Activated naive CD4-positive, alpha-beta T cell treated with anti-CD3 and anti-CD28 coated beads for 36 hours (primary cell): ENCODE results near the gene TMEM131. TPM values are rescaled to one million over a fixed set of nuclear protein-coding genes. Genes with fewer than 3 reads are reported as not detected.
A peak's percentile ranks its signal among the peaks of the same experiment; 100 is the strongest.
"Not testable (repeated sequence)": the region's sequence is repeated elsewhere in the genome, so short reads cannot be mapped to it uniquely, and the experiment has no call there.

Experiments used
- CTCF ChIA-PET: fragments of 350-600 bp; sonication (Branson Sonifier 250); formaldehyde crosslinking; loops from one replicate; lab custom pipeline; 2021; ENCODE audit warnings: antibody characterized with exemption; lab: Charles Lee
- DNase-seq: peaks from one replicate; pipeline ENCODE4 v3.0.0-alpha.2; 2020
- H3K27ac Mint-ChIP-seq: one replicate; pipeline ENCODE4 v1.8.0; 2021; ENCODE audit warnings: mild to moderate bottlenecking, mixed read lengths
- H3K27me3 Mint-ChIP-seq: one replicate; pipeline ENCODE4 v1.8.0; 2021; ENCODE audit warnings: low read depth, mixed read lengths
- H3K36me3 Mint-ChIP-seq: one replicate; pipeline ENCODE4 v1.8.0; 2021; ENCODE audit warnings: low read depth, mixed read lengths
- H3K4me1 Mint-ChIP-seq: one replicate; pipeline ENCODE4 v1.8.0; 2021; ENCODE audit warnings: low read depth, mixed read lengths
- H3K4me3 Mint-ChIP-seq: one replicate; pipeline ENCODE4 v1.8.0; 2021; ENCODE audit warnings: mild to moderate bottlenecking, moderate library complexity, mixed read lengths
- H3K9me3 Mint-ChIP-seq: one replicate; pipeline ENCODE4 v1.8.0; 2021; ENCODE audit warnings: mixed read lengths
- intact Hi-C: fragments of 100-400 bp; cut with micrococcal nuclease; formaldehyde crosslinking; loops from one replicate; pipeline ENCODE4 v1.15.1; 2023
- total RNA-seq, 2 experiments: library from RNA; stranded (reverse); gene quantifications; one replicate each; pipeline ENCODE4 v1.2.3, GENCODE V29; 2021

The TMEM131 gene
- total RNA-seq, 2 experiments from 2014 or later: 18.5 to 19.2 TPM

DNA sequence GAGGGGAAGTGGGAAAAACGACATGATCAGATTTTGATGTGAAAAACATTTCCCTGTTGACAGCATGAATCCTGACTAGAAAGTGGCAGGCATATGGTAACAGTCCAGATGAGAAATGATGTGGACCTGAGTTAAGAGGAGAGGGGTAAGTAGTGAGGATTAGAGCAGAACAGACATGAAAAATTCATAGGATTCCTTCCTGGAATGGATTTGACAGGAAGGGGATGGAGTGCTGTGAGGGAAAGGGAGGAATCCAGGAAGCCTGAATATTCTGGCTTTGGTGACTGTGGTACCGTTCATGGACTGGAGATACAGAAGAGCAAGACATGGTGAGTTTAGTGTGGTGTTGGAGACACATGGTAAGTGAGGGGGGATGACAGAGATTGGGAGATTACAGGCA, 115.4 kb downstream of the TMEM131 start:
- Mint-ChIP-seq H3K27me3 (no peaks in the 10 kb centered on the region), H3K27ac (no peak overlapping the region), H3K4me1 (peaks cover 12% of the 10 kb centered on the region), H3K36me3 (peaks cover 39% of the 10 kb centered on the region), H3K4me3 (no peak overlapping the region), H3K9me3 (peaks cover 15% of the 10 kb centered on the region)
- DNase-seq: no peak
- CTCF ChIA-PET: no interaction called here
- intact Hi-C loops: no loop called here

DNA sequence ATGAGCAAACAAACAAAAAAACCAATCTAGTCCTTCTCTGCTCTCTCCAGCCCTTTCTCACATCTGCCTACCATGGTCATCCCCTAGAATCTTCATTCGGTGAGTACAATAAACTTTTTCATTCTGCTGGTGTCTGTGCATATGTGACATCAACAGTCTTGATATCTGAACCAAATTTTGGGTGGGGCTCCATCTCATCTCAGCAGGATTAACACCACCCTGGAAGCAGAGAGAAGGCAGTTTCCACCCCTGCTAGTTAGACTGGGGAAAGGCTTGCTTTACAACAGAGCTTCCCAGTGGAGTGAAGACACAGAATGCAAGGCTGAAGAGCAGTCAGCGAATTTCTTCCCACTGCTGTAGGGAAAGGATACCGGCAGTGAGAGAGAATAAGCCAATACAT, 116.9 kb downstream of the TMEM131 start:
- no peak for DNase-seq
- no peak overlapping the region for H3K4me3 Mint-ChIP-seq
- H3K36me3 Mint-ChIP-seq: peaks cover 34% of the 10 kb centered on the region
- intact Hi-C loops: no loop called here
- no peaks in the 10 kb centered on the region for H3K27me3 Mint-ChIP-seq
- peaks cover 18% of the 10 kb centered on the region for H3K4me1 Mint-ChIP-seq
- CTCF ChIA-PET: no interaction called here
- H3K27ac Mint-ChIP-seq: no peak overlapping the region
- H3K9me3 Mint-ChIP-seq: peaks cover 15% of the 10 kb centered on the region

DNA sequence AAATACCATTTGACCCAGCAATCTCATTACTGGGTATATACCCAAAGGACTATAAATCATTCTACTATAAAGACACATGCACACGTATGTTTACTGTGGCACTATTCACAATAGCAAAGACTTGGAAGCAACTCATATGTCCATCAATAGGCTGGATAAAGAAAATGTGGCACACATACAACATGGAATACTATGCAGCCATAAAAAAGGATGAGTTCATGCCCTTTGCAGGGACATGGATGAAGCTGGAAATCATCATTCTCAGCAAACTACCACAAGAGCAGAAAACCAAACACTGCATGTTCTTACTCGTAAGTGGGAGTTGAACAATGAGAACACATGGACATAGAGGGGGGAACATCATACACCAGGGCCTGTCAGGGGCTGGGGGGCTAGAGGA, 117.4 kb downstream of the TMEM131 start:
- intact Hi-C loops, CTCF ChIA-PET, H3K27me3 Mint-ChIP-seq, DNase-seq, H3K27ac Mint-ChIP-seq, H3K4me3 Mint-ChIP-seq: not testable (repeated sequence)
- H3K4me1 Mint-ChIP-seq: peaks cover 20% of the 10 kb centered on the region
- peaks cover 33% of the 10 kb centered on the region for H3K36me3 Mint-ChIP-seq
- H3K9me3 Mint-ChIP-seq: peaks cover 15% of the 10 kb centered on the region

DNA sequence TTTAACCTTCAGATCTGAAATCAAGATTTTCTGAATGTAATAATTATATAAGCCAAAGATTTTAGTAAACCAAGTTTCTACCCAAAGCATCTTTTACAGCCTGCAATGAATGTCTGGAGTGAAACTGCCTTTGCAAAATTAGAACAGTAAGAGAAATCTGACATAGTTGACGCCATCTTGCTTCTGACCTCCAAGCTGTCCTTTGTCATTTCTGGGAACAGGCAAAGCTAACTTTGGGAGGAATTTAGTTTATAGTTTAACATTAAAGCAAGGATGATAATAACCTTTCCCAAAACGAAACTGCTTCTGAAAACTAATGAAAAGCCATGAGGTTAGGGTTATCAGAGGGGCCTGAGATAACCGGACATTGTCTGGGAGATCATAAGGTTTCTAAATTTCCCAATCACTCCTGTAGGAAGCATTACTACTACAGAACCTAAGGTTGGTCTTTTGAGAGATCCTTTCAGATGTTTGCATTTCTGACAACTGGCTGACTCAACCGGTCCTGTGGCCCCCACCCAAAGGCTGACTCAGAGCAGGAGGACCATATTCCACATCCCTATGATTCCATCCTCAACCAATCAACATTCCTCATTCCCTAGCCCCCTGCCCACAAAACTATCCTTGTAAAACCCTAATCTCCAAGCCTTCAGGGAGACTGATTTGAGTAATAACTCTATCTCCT, 124.5 kb downstream of the TMEM131 start:
- CTCF ChIA-PET: interaction anchor here (2.3 kb wide), 1 partner anchor 65 kb away, joined by 8 read pairs; no protein-coding TSS in a partner anchor
- intact Hi-C loops: no loop called here
- H3K27ac Mint-ChIP-seq: no peak overlapping the region
- peaks cover 5% of the 10 kb centered on the region for H3K36me3 Mint-ChIP-seq
- H3K27me3 Mint-ChIP-seq: no peaks in the 10 kb centered on the region
- H3K4me1 Mint-ChIP-seq: peaks cover 44% of the 10 kb centered on the region
- no peak for DNase-seq
- H3K9me3 Mint-ChIP-seq: peaks cover 9% of the 10 kb centered on the region
- no peak overlapping the region for H3K4me3 Mint-ChIP-seq

DNA sequence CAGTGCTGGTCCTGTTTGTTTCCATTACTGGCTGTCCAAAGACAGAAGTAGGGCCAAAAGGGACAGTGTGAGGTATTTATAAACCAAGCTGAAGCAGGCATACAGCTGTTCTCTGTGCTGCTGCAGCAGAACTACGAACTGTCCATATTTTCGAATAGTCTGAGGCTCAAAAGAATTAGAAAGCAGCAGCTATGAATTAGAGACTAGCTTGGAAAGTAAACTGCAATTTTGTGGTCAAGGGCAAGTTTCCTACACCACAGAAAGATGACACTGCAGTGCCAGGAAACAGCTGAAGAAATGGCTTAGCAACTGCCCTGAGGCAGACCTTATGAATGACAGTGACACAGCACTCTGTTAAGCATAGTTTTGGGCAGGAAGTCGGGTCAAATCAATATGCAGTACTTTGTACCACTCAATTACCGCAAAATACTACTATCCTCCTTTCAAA, 125.3 kb downstream of the TMEM131 start:
- H3K4me1 Mint-ChIP-seq: peaks cover 39% of the 10 kb centered on the region
- no peaks in the 10 kb centered on the region for H3K27me3 Mint-ChIP-seq
- intact Hi-C loops: no loop called here
- H3K27ac Mint-ChIP-seq: peak overlapping the region; percentile 70
- no peak overlapping the region for H3K4me3 Mint-ChIP-seq
- peaks cover 9% of the 10 kb centered on the region for H3K9me3 Mint-ChIP-seq
- CTCF ChIA-PET: interaction anchor here (0.6 to 2.3 kb wide), 3 partner anchors 43 to 121 kb away, joined by 3 to 8 read pairs (median 3); no protein-coding TSS in a partner anchor
- DNase-seq: peak; percentile 76
- peaks cover 8% of the 10 kb centered on the region for H3K36me3 Mint-ChIP-seq

DNA sequence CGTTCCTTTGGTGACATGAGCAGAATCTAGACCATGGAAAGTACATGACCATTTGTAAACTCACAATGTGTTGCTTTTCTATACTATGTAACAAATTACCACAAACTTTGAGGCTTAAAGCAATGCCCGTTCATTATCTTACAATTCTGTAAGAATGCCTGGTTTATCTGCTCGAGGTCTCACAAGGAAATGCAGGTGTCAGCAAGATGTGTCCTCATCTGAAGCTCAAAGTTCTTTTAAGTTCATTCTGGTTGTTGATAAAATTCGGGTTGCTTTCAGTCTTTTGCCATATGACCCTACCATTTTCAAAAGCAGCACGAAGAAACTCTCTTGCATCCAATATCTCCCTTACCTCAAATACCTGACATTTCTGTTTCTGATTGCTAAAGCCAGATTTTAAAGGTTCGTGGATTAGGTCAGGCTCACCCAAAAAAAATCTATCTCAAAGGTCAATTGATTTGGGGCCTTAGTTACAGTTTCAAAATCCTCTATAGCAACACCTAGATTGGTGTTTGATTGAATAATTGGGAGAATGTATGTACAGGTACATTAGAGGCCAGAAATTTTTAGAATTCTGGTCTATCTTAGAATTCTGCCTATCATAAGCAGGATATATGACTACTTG, 125.9 kb downstream of the TMEM131 start:
- no peak overlapping the region for H3K27ac Mint-ChIP-seq
- H3K4me3 Mint-ChIP-seq: no peak overlapping the region
- H3K4me1 Mint-ChIP-seq: peaks cover 35% of the 10 kb centered on the region
- CTCF ChIA-PET: interaction anchor here (1.0 to 2.3 kb wide), 2 partner anchors 63 to 121 kb away, joined by 3 to 8 read pairs; no protein-coding TSS in a partner anchor
- H3K36me3 Mint-ChIP-seq: peaks cover 6% of the 10 kb centered on the region
- no peak for DNase-seq
- H3K9me3 Mint-ChIP-seq: peaks cover 6% of the 10 kb centered on the region
- H3K27me3 Mint-ChIP-seq: no peaks in the 10 kb centered on the region
- intact Hi-C loops: no loop called here

DNA sequence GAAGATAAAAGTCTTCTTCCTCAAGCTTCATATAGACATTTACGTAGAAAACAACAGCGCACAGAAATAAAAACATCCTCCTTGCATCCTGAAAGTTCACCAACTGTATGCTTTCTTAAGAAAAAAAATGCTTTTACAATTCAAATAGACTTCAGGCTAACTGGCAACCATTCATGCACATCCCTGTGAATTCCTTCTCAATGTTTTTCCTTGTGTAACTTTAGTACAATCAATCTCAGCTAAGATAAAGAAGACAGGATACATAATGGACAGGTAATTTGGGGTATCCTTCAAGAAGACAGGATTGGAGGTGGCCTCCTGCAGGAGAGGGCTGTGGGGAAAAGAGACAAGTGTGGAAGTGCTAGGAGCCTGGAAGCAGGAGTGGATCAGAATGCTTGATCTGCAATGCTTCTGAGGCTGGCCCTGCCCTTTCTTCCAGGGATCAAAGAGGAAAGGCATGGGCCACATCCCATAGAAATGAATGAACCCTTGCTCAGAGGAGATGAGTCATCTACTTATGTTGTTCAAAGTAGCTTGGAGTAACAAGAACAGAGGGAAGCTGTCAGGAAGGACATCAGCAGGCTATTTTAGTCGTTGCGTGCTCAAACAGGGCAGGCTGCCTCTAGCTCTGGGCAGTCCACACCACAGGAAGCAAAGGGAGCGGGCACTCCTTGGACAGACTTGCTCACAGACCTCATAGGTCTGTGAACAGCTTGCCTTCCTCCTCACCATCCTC, 126.6 kb downstream of the TMEM131 start:
- Mint-ChIP-seq H3K27me3 (no peaks in the 10 kb centered on the region), H3K27ac (no peak overlapping the region), H3K4me1 (peaks cover 34% of the 10 kb centered on the region), H3K9me3 (peaks cover 6% of the 10 kb centered on the region), H3K36me3 (peaks cover 6% of the 10 kb centered on the region), H3K4me3 (no peak overlapping the region)
- no peak for DNase-seq
- CTCF ChIA-PET: interaction anchor here (2.3 kb wide), 1 partner anchor 62 kb away, joined by 8 read pairs; no protein-coding TSS in a partner anchor
- intact Hi-C loops: no loop called here

DNA sequence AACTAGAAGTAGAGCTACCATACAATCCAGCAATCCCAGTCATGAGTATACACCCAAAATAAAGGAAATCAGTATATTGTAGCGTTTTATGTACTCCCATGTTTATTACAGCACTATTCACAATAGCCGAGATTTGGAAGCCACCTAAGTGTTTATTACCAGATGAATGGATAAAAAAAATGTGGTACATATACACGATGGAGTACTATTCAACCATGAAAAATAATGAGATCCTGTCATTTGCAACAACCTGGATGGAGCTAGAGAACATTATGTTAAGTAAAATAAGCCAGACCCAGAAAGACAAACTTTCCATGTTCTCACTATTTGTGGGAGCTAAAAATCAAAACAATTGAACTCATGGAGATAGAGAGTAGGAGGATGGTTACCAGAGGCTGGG, 131.9 kb downstream of the TMEM131 start:
- Mint-ChIP-seq H3K4me1 (no peaks in the 10 kb centered on the region), H3K36me3 (peaks cover 15% of the 10 kb centered on the region), H3K27ac (no peak overlapping the region), H3K27me3 (no peaks in the 10 kb centered on the region), H3K9me3 (peaks cover 13% of the 10 kb centered on the region), H3K4me3 (no peak overlapping the region)
- CTCF ChIA-PET: no interaction called here
- no peak for DNase-seq
- intact Hi-C loops: no loop called here

DNA sequence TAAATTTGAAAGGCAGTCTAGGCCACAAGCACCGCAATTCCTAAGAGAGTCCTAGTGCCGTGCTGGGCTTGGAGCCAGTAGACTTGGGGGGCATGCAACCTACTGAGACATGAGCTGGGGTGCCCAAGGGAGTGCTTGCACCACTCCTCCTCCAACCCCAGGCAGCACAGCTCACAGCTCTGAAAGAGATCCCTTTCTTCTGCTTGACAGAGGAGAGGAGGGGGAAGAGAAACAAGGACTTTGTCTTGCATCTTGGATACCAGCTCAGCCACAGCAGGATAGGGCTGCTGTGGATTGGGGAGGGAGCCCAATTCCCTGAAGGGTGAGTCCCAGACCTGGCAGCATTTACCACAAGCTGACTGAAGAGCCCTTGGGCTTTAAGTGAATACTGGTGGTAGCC, 134.6 kb downstream of the TMEM131 start:
- Mint-ChIP-seq H3K4me1 (no peaks in the 10 kb centered on the region), H3K4me3 (no peak overlapping the region), H3K36me3 (peaks cover 16% of the 10 kb centered on the region), H3K27ac (no peak overlapping the region), H3K9me3 (peaks cover 8% of the 10 kb centered on the region), H3K27me3 (no peaks in the 10 kb centered on the region)
- intact Hi-C loops: no loop called here
- DNase-seq: no peak
- CTCF ChIA-PET: no interaction called here

DNA sequence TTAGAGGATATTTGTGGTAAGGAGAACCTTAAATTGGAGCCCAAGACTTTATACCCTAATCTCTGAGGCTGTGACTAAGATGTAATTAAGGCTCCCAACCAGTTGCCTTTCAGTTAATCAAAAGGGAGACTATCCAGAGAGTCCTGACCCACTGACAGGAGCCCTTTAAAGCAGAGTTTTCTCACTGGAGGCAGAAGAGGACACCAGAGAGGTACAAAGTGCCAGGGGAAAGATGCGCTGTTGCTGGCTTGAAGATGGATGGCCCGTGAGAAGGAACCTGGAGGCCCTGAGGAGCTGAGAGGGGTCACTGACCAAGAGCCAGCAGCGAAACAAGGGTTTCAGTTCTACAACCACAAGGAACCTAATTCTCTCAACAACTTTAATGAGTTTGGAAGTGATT, 137.3 kb downstream of the TMEM131 start:
- Mint-ChIP-seq H3K36me3 (peaks cover 10% of the 10 kb centered on the region), H3K9me3 (peaks cover under 1% of the 10 kb centered on the region), H3K27me3 (no peaks in the 10 kb centered on the region), H3K4me1 (peaks cover 4% of the 10 kb centered on the region), H3K4me3 (no peak overlapping the region), H3K27ac (no peak overlapping the region)
- no peak for DNase-seq
- intact Hi-C loops: no loop called here
- CTCF ChIA-PET: no interaction called here

DNA sequence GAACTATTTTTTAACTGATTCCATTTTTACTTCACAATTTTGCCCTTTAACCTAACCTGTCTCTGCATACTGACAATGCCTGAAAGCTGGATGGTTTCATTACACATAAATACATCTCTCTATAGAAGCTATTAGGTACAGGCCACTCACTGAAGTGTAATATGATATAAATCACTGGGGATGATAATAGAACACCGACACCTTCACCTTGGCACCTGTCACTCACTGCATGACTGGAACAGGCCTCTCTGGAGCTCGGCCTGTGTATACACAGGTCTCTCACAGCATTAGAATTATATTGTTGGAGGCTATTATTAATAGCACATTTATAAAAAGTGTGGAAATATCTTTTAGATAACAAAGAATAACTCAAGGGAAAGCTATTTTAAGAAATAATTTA, 138.2 kb downstream of the TMEM131 start:
- Mint-ChIP-seq H3K27me3 (no peaks in the 10 kb centered on the region), H3K4me1 (peaks cover 11% of the 10 kb centered on the region), H3K9me3 (no peaks in the 10 kb centered on the region), H3K36me3 (peaks cover 9% of the 10 kb centered on the region), H3K4me3 (no peak overlapping the region), H3K27ac (no peak overlapping the region)
- CTCF ChIA-PET: no interaction called here
- DNase-seq: no peak
- intact Hi-C loops: no loop called here

DNA sequence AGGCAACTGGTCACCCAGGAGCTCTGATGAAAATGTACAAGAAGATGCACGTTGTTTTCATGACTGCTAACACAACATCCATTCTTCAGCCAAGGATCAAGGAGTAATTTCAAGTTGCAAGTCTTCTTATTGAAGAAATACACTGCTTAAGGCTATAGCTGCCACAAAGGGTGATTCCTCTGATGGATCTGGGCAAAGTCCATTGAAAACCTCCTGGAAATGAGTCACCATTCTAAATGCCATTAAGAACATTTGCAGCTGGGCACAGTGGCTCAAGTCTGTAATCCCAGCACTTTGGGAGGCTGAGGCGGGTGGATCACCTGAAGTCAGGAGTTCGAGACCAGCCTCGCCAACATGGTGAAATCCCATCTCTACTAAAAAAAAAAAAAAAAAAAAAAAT, 142.7 kb downstream of the TMEM131 start:
- H3K27me3 Mint-ChIP-seq, H3K4me3 Mint-ChIP-seq, DNase-seq, H3K9me3 Mint-ChIP-seq, H3K27ac Mint-ChIP-seq, intact Hi-C loops: not testable (repeated sequence)
- Mint-ChIP-seq H3K4me1 (peaks cover 34% of the 10 kb centered on the region), H3K36me3 (peaks cover 10% of the 10 kb centered on the region)
- CTCF ChIA-PET: interaction anchor here (0.7 kb wide), 1 partner anchor 1430 kb away, joined by 4 read pairs; no protein-coding TSS in a partner anchor
